BE2C (cell line): ENCODE data around the gene TSHZ1.

Source experiments
- DNase-seq: peaks from one replicate; pipeline ENCODE4 v3.0.0-alpha.2; 2020
- H3K27me3 ChIP-seq: fragments of 250-450 bp; sonication (Bioruptor Pico); 2 replicates; pipeline ENCODE4 v1.5.1; 2020; ENCODE audit warnings: mild to moderate bottlenecking
- H3K36me3 ChIP-seq: fragments of 250-450 bp; sonication (Bioruptor Pico); 2 replicates; pipeline ENCODE4 v1.5.1; 2020; ENCODE audit warnings: mild to moderate bottlenecking
- H3K4me1 ChIP-seq: fragments of 250-450 bp; sonication (Bioruptor Pico); 2 replicates; pipeline ENCODE4 v1.5.1; 2020
- H3K4me3 ChIP-seq: 2 replicates; pipeline ENCODE4 v1.5.1; 2011; ENCODE audit warnings: low read depth, low read length
- H3K9me3 ChIP-seq: fragments of 250-450 bp; sonication (Bioruptor Pico); 2 replicates; pipeline ENCODE4 v1.5.1; 2020
- TF ChIP-seq, protein P1 (sequence below): IDR thresholded peaks from 2 replicates; pipeline ENCODE4 v1.5.1; 2012; ENCODE audit warnings: mild to moderate bottlenecking, low read depth, low read length

The TSHZ1 gene

DNA sequence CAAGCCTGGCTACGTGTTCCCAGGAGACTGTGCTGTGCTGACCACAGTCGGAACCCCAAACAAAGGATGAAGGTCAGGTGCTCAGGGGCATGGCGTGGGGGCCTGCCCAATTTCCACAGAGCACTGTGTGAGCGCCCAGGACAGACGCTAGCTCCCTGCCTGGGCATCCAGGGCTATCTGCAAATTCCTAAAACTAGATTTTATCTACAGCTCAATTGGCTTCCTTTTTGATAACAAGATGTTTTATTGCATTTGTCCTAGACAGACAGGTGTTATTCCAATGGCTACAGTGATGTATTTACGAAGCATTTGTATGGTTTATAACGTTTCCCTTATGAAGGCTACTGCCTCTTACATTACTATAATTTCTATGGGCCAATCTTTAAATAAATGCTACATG, 17.7 kb upstream of the TSHZ1 start:
- Histone ChIP-seq H3K27me3 (no peaks in the 10 kb centered on the region), H3K4me3 (no peak overlapping the region), H3K4me1 (no peaks in the 10 kb centered on the region), H3K9me3 (no peaks in the 10 kb centered on the region), H3K36me3 (no peaks in the 10 kb centered on the region)
- TF ChIP-seq, protein P1, sequence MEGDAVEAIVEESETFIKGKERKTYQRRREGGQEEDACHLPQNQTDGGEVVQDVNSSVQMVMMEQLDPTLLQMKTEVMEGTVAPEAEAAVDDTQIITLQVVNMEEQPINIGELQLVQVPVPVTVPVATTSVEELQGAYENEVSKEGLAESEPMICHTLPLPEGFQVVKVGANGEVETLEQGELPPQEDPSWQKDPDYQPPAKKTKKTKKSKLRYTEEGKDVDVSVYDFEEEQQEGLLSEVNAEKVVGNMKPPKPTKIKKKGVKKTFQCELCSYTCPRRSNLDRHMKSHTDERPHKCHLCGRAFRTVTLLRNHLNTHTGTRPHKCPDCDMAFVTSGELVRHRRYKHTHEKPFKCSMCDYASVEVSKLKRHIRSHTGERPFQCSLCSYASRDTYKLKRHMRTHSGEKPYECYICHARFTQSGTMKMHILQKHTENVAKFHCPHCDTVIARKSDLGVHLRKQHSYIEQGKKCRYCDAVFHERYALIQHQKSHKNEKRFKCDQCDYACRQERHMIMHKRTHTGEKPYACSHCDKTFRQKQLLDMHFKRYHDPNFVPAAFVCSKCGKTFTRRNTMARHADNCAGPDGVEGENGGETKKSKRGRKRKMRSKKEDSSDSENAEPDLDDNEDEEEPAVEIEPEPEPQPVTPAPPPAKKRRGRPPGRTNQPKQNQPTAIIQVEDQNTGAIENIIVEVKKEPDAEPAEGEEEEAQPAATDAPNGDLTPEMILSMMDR, result no peak
- DNase-seq, result no peak

DNA sequence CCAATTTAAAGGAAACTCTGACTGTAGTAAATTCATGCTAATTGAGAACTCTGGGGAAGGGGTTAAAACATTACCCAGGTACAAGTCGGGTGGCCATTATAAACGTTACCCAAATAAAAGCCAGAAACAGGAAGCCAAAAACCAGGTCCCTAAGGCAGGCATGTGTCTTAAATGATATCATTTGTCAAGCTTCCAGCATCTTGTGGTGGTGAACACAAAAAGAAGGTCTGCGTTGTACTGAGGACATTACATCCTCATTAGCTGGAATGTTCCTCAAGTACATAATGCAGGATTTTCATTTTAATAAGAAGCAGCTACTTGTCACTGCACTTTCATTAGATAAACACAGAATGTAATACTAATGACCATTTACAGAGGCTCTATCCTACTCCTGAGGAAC, 12.6 kb upstream of the TSHZ1 start:
- TF ChIP-seq, protein P1, result no peak
- Histone ChIP-seq H3K27me3 (no peaks in the 10 kb centered on the region), H3K4me3 (no peak overlapping the region), H3K4me1 (no peaks in the 10 kb centered on the region; the same call in 1 of the 2 replicates), H3K36me3 (no peaks in the 10 kb centered on the region), H3K9me3 (no peaks in the 10 kb centered on the region)
- no peak for DNase-seq

DNA sequence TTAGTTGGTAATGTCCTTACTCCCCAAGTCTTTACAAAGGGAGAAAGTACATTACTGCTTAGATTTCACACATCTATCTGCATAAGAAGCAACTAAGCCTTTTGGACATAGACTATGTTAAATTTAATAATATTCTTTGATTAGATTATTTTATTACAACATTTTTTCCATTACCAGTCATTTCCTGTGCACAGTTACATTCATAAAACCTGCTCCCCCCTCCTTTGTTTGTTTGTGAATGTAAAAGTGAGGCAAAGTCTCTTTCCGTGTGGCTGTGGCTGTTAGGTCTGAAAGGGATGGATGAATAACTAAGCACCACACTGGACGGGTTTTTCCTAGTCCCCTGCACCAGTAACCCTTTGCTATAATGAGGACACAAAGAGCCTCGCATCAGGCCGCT, 11.3 kb upstream of the TSHZ1 start:
- TF ChIP-seq, protein P1, result no peak
- Histone ChIP-seq H3K9me3 (no peaks in the 10 kb centered on the region), H3K4me1 (no peaks in the 10 kb centered on the region; the same call in 1 of the 2 replicates), H3K4me3 (no peak overlapping the region), H3K27me3 (no peaks in the 10 kb centered on the region), H3K36me3 (no peaks in the 10 kb centered on the region)
- no peak for DNase-seq

DNA sequence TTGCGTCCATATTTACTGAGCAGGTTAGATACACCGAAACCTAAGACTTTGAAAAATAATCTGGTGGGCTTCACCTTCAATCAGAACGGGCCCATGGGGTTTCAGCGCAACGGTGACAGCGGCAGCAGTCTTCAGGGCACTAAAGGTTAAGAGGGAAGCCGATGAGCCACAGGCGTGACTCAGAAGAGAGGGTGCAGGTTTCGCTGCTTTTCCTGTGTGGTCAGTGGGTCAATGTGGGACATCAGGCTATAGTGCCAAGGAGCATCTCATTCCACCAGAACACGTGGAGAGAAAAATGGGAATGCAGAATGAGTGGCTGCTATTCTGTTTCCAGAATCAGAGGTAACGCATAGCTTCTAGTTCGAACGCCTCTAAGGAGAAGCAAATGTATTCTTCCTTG, 10.5 kb upstream of the TSHZ1 start:
- Histone ChIP-seq H3K36me3 (no peaks in the 10 kb centered on the region), H3K9me3 (no peaks in the 10 kb centered on the region), H3K4me3 (no peak overlapping the region), H3K27me3 (peaks cover 6% of the 10 kb centered on the region; the same call in 1 of the 2 replicates), H3K4me1 (no peaks in the 10 kb centered on the region; the same call in 1 of the 2 replicates)
- DNase-seq, result no peak
- TF ChIP-seq, protein P1, result no peak

DNA sequence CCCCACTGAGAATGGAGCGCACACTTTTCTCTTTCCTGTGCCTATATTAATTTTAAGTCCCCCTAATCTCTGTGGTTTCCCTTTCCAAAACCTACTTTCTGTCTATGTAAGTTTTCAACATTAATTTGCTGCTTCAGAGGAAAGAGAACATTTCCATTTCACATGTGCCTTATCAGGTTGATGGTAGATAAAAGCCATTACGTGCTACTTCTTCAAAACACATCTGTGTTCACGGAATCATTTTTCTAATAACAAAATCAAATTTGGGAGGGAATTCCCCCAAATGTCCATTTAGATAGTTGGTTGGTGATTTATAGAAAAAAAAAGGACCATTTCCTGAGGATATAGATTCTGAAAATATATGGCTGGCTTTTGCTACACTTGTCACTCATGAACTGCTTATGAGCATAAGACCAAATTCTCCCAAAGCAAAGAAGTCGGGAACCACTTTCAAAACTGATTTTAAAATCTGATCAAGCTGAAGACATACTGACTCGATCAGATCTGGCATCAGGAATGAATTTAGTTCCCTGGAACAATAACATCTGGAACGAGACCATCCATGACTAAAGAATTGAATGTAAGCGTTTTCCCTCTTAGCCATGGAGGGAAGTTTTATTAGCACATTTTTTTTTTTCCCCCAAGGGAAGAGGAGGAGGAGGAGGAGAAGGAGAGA, 9.9 kb upstream of the TSHZ1 start:
- Histone ChIP-seq H3K27me3 (peaks cover 8% of the 10 kb centered on the region; the same call in 1 of the 2 replicates), H3K4me1 (no peaks in the 10 kb centered on the region; the same call in 1 of the 2 replicates), H3K4me3 (no peak overlapping the region), H3K36me3 (no peaks in the 10 kb centered on the region), H3K9me3 (no peaks in the 10 kb centered on the region)
- TF ChIP-seq, protein P1, result no peak
- no peak for DNase-seq
